ENCODE measurements around the gene CLCNKA.

DNA sequence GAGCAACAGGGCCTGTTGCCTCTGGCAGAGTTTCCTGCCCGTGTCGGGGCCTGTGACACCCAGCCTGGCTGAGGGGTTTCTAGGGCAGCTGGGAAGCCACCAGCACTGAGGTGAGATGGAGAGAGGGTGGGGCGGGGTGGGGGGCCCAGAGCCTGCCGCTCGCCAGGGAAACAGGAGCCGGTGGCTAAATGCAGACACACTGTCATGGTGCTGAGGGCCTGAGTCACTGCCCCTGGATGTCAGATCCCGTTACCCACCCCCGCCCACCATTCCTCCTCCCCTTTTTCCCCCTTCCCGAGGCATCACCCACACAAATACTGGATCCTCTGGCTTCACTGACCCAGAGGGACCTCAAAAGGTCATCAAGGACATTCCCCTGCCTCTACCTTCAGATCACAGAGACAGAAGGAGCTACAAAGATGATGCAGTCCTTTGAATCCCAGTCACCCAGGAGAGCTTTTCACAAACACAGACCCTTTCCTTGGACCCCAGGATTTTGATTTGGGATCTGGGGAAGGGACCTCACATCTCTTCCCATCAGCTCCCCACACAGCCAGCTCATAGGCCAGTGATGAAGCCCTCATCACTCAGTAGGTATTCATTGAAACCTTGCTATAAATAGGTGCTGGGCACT, 2.1 kb upstream of the CLCNKA start:
- TF ChIP-seq CTCF (conservative IDR thresholded peaks at IDR 0.05) (no peak), ZFX (IDR thresholded peaks at IDR 0.05) (no peak)

Data from C4-2B (cell line).